H9 (cell line): ENCODE results near the gene PCDHGA9. TPM values are rescaled to one million over a fixed set of nuclear protein-coding genes. Genes with fewer than 3 reads are reported as not detected.

ENCODE experiments used
- DNase-seq: peaks from one replicate; pipeline ENCODE4 v3.0.0-alpha.2; 2017
- H2AFZ ChIP-seq: one replicate; pipeline ENCODE4 v1.6.1; 2013; ENCODE audit warnings: mild to moderate bottlenecking, low read length, control low read depth, moderate library complexity
- H2AK5ac ChIP-seq: 2 replicates; pipeline ENCODE4 v1.6.1; 2013; ENCODE audit warnings: low read length, control low read depth, mixed read lengths; ENCODE audit not compliant: insufficient read length
- H2BK120ac ChIP-seq: one replicate; pipeline ENCODE4 v1.6.1; 2013; ENCODE audit warnings: low read depth, mild to moderate bottlenecking, low read length, control low read depth, inconsistent platforms; ENCODE audit not compliant: poor library complexity, severe bottlenecking
- H2BK12ac ChIP-seq: 2 replicates; pipeline ENCODE4 v1.6.1; 2013; ENCODE audit warnings: low read length, control low read depth, mixed read lengths, low read depth; ENCODE audit not compliant: insufficient read length
- H2BK15ac ChIP-seq: 2 replicates; pipeline ENCODE4 v1.6.1; 2013; ENCODE audit warnings: low read depth, low read length, control low read depth
- H2BK20ac ChIP-seq: one replicate; pipeline ENCODE4 v1.6.1; 2013; ENCODE audit warnings: low read depth, mild to moderate bottlenecking, low read length, control low read depth, inconsistent platforms; ENCODE audit not compliant: poor library complexity, severe bottlenecking
- H2BK5ac ChIP-seq: 2 replicates; pipeline ENCODE4 v1.6.1; 2013; ENCODE audit warnings: low read length, control low read depth, mixed read lengths; ENCODE audit not compliant: insufficient read length
- H3K14ac ChIP-seq: 2 replicates; pipeline ENCODE4 v1.6.1; 2013; ENCODE audit warnings: low read length, control low read depth; ENCODE audit not compliant: insufficient read depth
- H3K18ac ChIP-seq: 2 replicates; pipeline ENCODE4 v1.6.1; 2013; ENCODE audit warnings: low read depth, mild to moderate bottlenecking, mixed read lengths, low read length, control low read depth; ENCODE audit not compliant: insufficient read length
- H3K23ac ChIP-seq: 2 replicates; pipeline ENCODE4 v1.6.1; 2013; ENCODE audit warnings: low read length, control low read depth, mixed read lengths, low read depth; ENCODE audit not compliant: insufficient read length
- H3K23me2 ChIP-seq: 2 replicates; pipeline ENCODE4 v1.6.1; 2013; ENCODE audit warnings: low read depth, mild to moderate bottlenecking, mixed read lengths, low read length, control low read depth; ENCODE audit not compliant: insufficient read length, poor library complexity, severe bottlenecking
- H3K27ac ChIP-seq: 2 replicates; pipeline ENCODE4 v1.5.1; 2013; ENCODE audit warnings: low read length, control low read depth, mixed read lengths, low read depth; ENCODE audit not compliant: insufficient read length
- H3K27me3 ChIP-seq: 2 replicates; pipeline ENCODE4 v1.6.1; 2013; ENCODE audit warnings: low read length, control low read depth, inconsistent platforms; ENCODE audit not compliant: insufficient read depth
- H3K4ac ChIP-seq: 2 replicates; pipeline ENCODE4 v1.6.1; 2013; ENCODE audit warnings: low read depth, mild to moderate bottlenecking, control low read depth, inconsistent platforms, low read length, moderate library complexity
- H3K4me1 ChIP-seq: 2 replicates; pipeline ENCODE4 v1.6.1; 2013; ENCODE audit warnings: low read length, control low read depth, inconsistent platforms; ENCODE audit not compliant: insufficient read depth
- H3K4me2 ChIP-seq: 2 replicates; pipeline ENCODE4 v1.6.1; 2013; ENCODE audit warnings: low read length, control low read depth, mixed read lengths; ENCODE audit not compliant: insufficient read length, insufficient read depth
- H3K56ac ChIP-seq: 2 replicates; pipeline ENCODE4 v1.6.1; 2013; ENCODE audit warnings: low read depth, mild to moderate bottlenecking, mixed read lengths, low read length, control low read depth; ENCODE audit not compliant: insufficient read length
- H3K79me1 ChIP-seq: 2 replicates; pipeline ENCODE4 v1.6.1; 2013; ENCODE audit warnings: low read depth, mild to moderate bottlenecking, moderate library complexity, low read length, control low read depth, inconsistent platforms; ENCODE audit not compliant: insufficient read depth, poor library complexity, severe bottlenecking
- H3K79me2 ChIP-seq: 2 replicates; pipeline ENCODE4 v1.6.1; 2013; ENCODE audit warnings: low read length, control low read depth, inconsistent platforms; ENCODE audit not compliant: insufficient read depth
- H3K9ac ChIP-seq: 2 replicates; pipeline ENCODE4 v1.6.1; 2013; ENCODE audit warnings: low read length, control low read depth, mixed read lengths; ENCODE audit not compliant: insufficient read length; ENCODE audit errors: extremely low read depth
- H3K9me3 ChIP-seq: one replicate; pipeline ENCODE4 v1.6.1; 2013; ENCODE audit warnings: low read depth, low read length, inconsistent platforms; ENCODE audit not compliant: control insufficient read depth
- H3T11ph ChIP-seq: one replicate; pipeline ENCODE4 v1.6.1; 2013; ENCODE audit warnings: mild to moderate bottlenecking, low read length, control low read depth, inconsistent platforms
- H4K20me1 ChIP-seq: one replicate; pipeline ENCODE4 v1.6.1; 2013; ENCODE audit not compliant: control insufficient read depth, insufficient read length, insufficient read depth
- H4K5ac ChIP-seq: 2 replicates; pipeline ENCODE4 v1.6.1; 2013; ENCODE audit warnings: low read depth, mild to moderate bottlenecking, mixed read lengths, low read length, control low read depth; ENCODE audit not compliant: insufficient read length
- H4K8ac ChIP-seq: replicated peaks from 2 replicates; pipeline ENCODE4 v1.6.1; 2013; ENCODE audit warnings: low read length, control low read depth, mixed read lengths, low read depth; ENCODE audit not compliant: insufficient read length
- H4K91ac ChIP-seq: 2 replicates; pipeline ENCODE4 v1.6.1; 2013; ENCODE audit warnings: low read depth, mild to moderate bottlenecking, moderate library complexity, mixed read lengths, low read length, control low read depth; ENCODE audit not compliant: insufficient read length
- H3K27ac Mint-ChIP-seq, 3 experiments: 2 replicates in 2 of 3; 3 replicates in 1 of 3; pipeline ENCODE4 v1.8.0; 2020 to 2021; ENCODE audit warnings: mixed read lengths in 3 of 3, mild to moderate bottlenecking in 1 of 3, moderate library complexity in 1 of 3
- H3K27me3 Mint-ChIP-seq: 2 replicates; pipeline ENCODE4 v1.8.0; 2021; ENCODE audit warnings: low read depth, mild to moderate bottlenecking, moderate library complexity, mixed read lengths
- H3K36me3 Mint-ChIP-seq, 3 experiments: 2 replicates in 2 of 3; 3 replicates in 1 of 3; pipeline ENCODE4 v1.8.0; 2020 to 2021; ENCODE audit warnings: low read depth in 3 of 3, mixed read lengths in 3 of 3; ENCODE audit not compliant: insufficient read depth in 1 of 3
- H3K4me1 Mint-ChIP-seq, 2 experiments: 2 replicates each; pipeline ENCODE4 v1.8.0; 2020; ENCODE audit warnings: mixed read lengths in 2 of 2
- H3K4me3 Mint-ChIP-seq, 2 experiments: 2 replicates in 1 of 2; 3 replicates in 1 of 2; pipeline ENCODE4 v1.8.0; 2020 to 2021; ENCODE audit warnings: mild to moderate bottlenecking in 2 of 2, mixed read lengths in 2 of 2, moderate library complexity in 1 of 2
- H3K9me3 Mint-ChIP-seq, 2 experiments: 2 replicates in 1 of 2; 3 replicates in 1 of 2; pipeline ENCODE4 v1.8.0; 2020; ENCODE audit warnings: mild to moderate bottlenecking in 2 of 2, mixed read lengths in 2 of 2, moderate library complexity in 1 of 2
- CTCF ChIP-seq: fragments of 200-600 bp; sonication (generic); conservative IDR thresholded peaks from 3 replicates; pipeline ENCODE4 v1.8.0; 2021; ENCODE audit warnings: antibody characterized with exemption, mild to moderate bottlenecking
- WGBS: extraction: QIAGEN DNeasy Blood & Tissue Kit; methylation state at CpG from one replicate; pipeline ENCODE4 v1.1.7; 2013; ENCODE audit warnings: missing lambda C conversion rate, low lambda C conversion rate, mixed read lengths; ENCODE audit not compliant: insufficient read length; ENCODE audit errors: extremely low coverage; 5-methylcytosine and 5-hydroxymethylcytosine counted together
- total RNA-seq: library from RNA; stranded (reverse); gene quantifications from 2 replicates; pipeline ENCODE4 v1.2.1, GENCODE V29; 2021

Gene PCDHGA9
- total RNA-seq, 1 experiment from 2014 or later: 1.3 TPM

GRCh38 chr5:141356950-141357349 lies 45.6 kb upstream of the PCDHGA9 start:
- Mint-ChIP-seq H3K27ac (no peak overlapping the region), H3K27me3 (peaks cover 3% of the 10 kb centered on the region), H3K9me3 (peaks cover 61 to 64% of the 10 kb centered on the region in 2 experiments), H3K4me1 (peaks cover 2 to 3% of the 10 kb centered on the region in 2 experiments; a peak in 2 of 4 replicates), H3K4me3 (no peak overlapping the region), H3K36me3 (peaks cover 29 to 68% (median 50%) of the 10 kb centered on the region in 3 experiments)
- H3K9ac ChIP-seq: no peak overlapping the region
- H4K20me1 ChIP-seq: no peaks in the 10 kb centered on the region
- no peaks in the 10 kb centered on the region for H3K79me1 ChIP-seq
- H4K8ac ChIP-seq: no peak overlapping the region
- H2AK5ac ChIP-seq: no peak overlapping the region
- no peak for TF ChIP-seq CTCF
- H2AFZ ChIP-seq: no peak overlapping the region
- no peaks in the 10 kb centered on the region for H3K79me2 ChIP-seq
- no peaks in the 10 kb centered on the region for H3K27me3 ChIP-seq
- H3K56ac ChIP-seq: no peak overlapping the region
- no CpG with 5 or more reads among the region's 19 CpGs for WGBS
- H3K14ac ChIP-seq: no peak overlapping the region
- no peak overlapping the region for H2BK120ac ChIP-seq
- no peaks in the 10 kb centered on the region for H3K4me1 ChIP-seq
- no peak overlapping the region for H2BK5ac ChIP-seq
- H3K23ac ChIP-seq: no peak overlapping the region
- no peak overlapping the region for H3K27ac ChIP-seq
- no peak overlapping the region for H2BK20ac ChIP-seq
- H2BK12ac ChIP-seq: no peak overlapping the region
- no peak overlapping the region for H3K4ac ChIP-seq
- no peak overlapping the region for H2BK15ac ChIP-seq
- no peak for DNase-seq
- H3K9me3 ChIP-seq: peaks cover 29% of the 10 kb centered on the region
- H4K5ac ChIP-seq: no peak overlapping the region
- no peak overlapping the region for H3K18ac ChIP-seq
- H3T11ph ChIP-seq: no peak overlapping the region
- H3K4me2 ChIP-seq: no peak overlapping the region
- no peak overlapping the region for H4K91ac ChIP-seq
- no peaks in the 10 kb centered on the region for H3K23me2 ChIP-seq
